Glutamatergic neuron (in vitro differentiated cells): ENCODE results near the gene CCNI2. TPM values are rescaled to one million over a fixed set of nuclear protein-coding genes. Genes with fewer than 3 reads are reported as not detected.

Experiments used
- DNase-seq: peaks from one replicate; pipeline ENCODE4 v3.0.0; 2022
- H3K27ac Mint-ChIP-seq: one replicate; pipeline ENCODE4 v1.8.0; 2020; ENCODE audit warnings: mild to moderate bottlenecking, mixed read lengths, inconsistent platforms; ENCODE audit not compliant: unreplicated experiment
- H3K27me3 Mint-ChIP-seq: one replicate; pipeline ENCODE4 v1.8.0; 2020; ENCODE audit warnings: mild to moderate bottlenecking, moderate library complexity, mixed read lengths, inconsistent platforms; ENCODE audit not compliant: unreplicated experiment
- H3K36me3 Mint-ChIP-seq: one replicate; pipeline ENCODE4 v1.8.0; 2020; ENCODE audit warnings: mild to moderate bottlenecking, mixed read lengths, inconsistent platforms; ENCODE audit not compliant: unreplicated experiment
- H3K4me1 Mint-ChIP-seq: one replicate; pipeline ENCODE4 v1.8.0; 2020; ENCODE audit warnings: mild to moderate bottlenecking, low read depth, mixed read lengths, inconsistent platforms; ENCODE audit not compliant: unreplicated experiment
- H3K4me3 Mint-ChIP-seq: one replicate; pipeline ENCODE4 v1.8.0; 2020; ENCODE audit warnings: mild to moderate bottlenecking, mixed read lengths, inconsistent platforms; ENCODE audit not compliant: unreplicated experiment
- H3K9me3 Mint-ChIP-seq: one replicate; pipeline ENCODE4 v1.8.0; 2020; ENCODE audit warnings: mild to moderate bottlenecking, moderate library complexity, mixed read lengths, inconsistent platforms; ENCODE audit not compliant: unreplicated experiment
- total RNA-seq: library from RNA; stranded (reverse); fragmentation: NEBNext Ultra II Directional; extraction: Animal tissue kit (Norgen Biotek cat#: 25700); gene quantifications from one replicate; pipeline ENCODE4 v1.2.1, GENCODE V29; 2021; ENCODE audit not compliant: unreplicated experiment
- TF ChIP-seq, protein P1 (sequence below): fragments of 200-600 bp; sonication (generic); IDR thresholded peaks from one replicate; pipeline ENCODE4 v1.5.0; 2021; ENCODE audit not compliant: partially characterized antibody, unreplicated experiment

The CCNI2 gene
- total RNA-seq, 1 donor from 2014 or later: 0.17 TPM

- Mint-ChIP-seq H3K9me3 (peaks cover 4% of the 10 kb centered on the region), H3K4me1 (no peaks in the 10 kb centered on the region), H3K36me3 (peaks cover 6% of the 10 kb centered on the region), H3K4me3 (no peak overlapping the region), H3K27me3 (peaks cover 12% of the 10 kb centered on the region), H3K27ac (no peak overlapping the region)
- no peak for DNase-seq
- TF ChIP-seq, protein P1, sequence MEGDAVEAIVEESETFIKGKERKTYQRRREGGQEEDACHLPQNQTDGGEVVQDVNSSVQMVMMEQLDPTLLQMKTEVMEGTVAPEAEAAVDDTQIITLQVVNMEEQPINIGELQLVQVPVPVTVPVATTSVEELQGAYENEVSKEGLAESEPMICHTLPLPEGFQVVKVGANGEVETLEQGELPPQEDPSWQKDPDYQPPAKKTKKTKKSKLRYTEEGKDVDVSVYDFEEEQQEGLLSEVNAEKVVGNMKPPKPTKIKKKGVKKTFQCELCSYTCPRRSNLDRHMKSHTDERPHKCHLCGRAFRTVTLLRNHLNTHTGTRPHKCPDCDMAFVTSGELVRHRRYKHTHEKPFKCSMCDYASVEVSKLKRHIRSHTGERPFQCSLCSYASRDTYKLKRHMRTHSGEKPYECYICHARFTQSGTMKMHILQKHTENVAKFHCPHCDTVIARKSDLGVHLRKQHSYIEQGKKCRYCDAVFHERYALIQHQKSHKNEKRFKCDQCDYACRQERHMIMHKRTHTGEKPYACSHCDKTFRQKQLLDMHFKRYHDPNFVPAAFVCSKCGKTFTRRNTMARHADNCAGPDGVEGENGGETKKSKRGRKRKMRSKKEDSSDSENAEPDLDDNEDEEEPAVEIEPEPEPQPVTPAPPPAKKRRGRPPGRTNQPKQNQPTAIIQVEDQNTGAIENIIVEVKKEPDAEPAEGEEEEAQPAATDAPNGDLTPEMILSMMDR: no peak
These were observed 15.2 kb downstream of the CCNI2 start for GRCh38 chr5:132762246-132763000.

- Mint-ChIP-seq H3K27me3 (peaks cover 14% of the 10 kb centered on the region), H3K4me3 (no peak overlapping the region), H3K9me3 (peaks cover 4% of the 10 kb centered on the region), H3K4me1 (no peaks in the 10 kb centered on the region), H3K36me3 (peaks cover 6% of the 10 kb centered on the region), H3K27ac (no peak overlapping the region)
- TF ChIP-seq, protein P1: no peak
- no peak for DNase-seq
These were observed 16.2 kb downstream of the CCNI2 start for GRCh38 chr5:132763181-132764036.

DNA sequence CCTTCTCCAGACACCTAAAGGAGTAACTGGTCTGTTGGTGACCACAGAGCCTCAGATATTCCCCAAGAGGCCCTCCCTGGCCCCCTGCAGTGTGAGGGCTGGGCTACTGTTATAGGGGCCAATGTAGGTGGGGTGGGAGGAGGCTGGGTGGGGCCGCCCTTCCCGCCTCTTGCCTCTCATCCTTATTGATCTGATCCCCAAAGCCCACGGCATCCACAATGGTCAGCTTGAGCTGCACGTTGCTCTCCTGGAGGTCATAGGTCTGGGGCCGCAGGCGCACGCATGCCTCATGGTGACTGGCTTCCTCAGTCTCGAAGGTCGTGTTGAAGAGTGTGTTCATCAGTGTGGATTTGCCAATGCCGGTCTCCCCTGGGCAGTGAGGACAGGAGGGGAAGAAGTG is 16.8 kb downstream of the CCNI2 start:
- TF ChIP-seq, protein P1: no peak
- H3K36me3 Mint-ChIP-seq: peaks cover under 1% of the 10 kb centered on the region
- peaks cover 4% of the 10 kb centered on the region for H3K9me3 Mint-ChIP-seq
- peaks cover 14% of the 10 kb centered on the region for H3K27me3 Mint-ChIP-seq
- H3K4me1 Mint-ChIP-seq: no peaks in the 10 kb centered on the region
- DNase-seq: no peak
- no peak overlapping the region for H3K4me3 Mint-ChIP-seq
- no peak overlapping the region for H3K27ac Mint-ChIP-seq

DNA sequence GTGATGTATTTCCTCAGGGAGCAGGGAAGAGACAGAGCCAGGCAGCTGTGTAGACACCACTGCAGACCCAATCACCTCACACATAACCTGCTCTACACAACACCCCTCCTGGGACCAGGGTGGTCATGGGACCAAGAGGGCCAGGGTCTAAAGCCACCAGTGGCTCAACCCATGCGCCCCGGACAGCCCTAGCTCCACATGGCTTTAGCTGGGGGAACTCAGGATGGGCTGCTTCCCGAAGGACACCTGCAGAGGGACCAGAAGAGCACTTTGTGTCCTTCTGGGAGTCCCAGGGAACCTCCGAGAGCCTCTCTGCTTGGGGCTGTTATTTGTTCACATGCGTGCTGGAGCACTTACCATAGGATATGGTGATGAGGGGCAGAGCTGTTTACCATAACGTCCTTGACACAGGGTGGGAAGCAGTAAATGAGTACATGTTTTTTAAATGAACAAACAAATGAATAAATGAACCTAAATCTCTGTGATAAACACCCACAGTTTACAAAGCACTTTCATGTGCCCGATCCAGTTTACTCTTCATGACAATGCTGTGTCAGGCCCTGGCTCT is 17.5 kb downstream of the CCNI2 start:
- Mint-ChIP-seq H3K27ac (peak overlapping the region; percentile 22), H3K4me3 (no peak overlapping the region), H3K9me3 (peaks cover 4% of the 10 kb centered on the region), H3K36me3 (no peaks in the 10 kb centered on the region), H3K27me3 (peaks cover 16% of the 10 kb centered on the region), H3K4me1 (no peaks in the 10 kb centered on the region)
- TF ChIP-seq, protein P1: no peak
- DNase-seq: no peak
